Duodenal mucosa (tissue), 2 donors: Measurements from ENCODE around the gene INTS11.

Source experiments
- H3K27ac ChIP-seq: one replicate; pipeline ENCODE4 v1.7.0; 2013; ENCODE audit warnings: low read depth, low read length
- H3K27me3 ChIP-seq, 2 donors: one replicate each; pipeline ENCODE4 v1.7.0; 2013; ENCODE audit warnings: low read length in 2 of 2, control low read depth in 1 of 2; ENCODE audit not compliant: insufficient read depth in 2 of 2, control insufficient read depth in 1 of 2
- H3K36me3 ChIP-seq, 2 donors: one replicate each; pipeline ENCODE4 v1.7.0; 2013; ENCODE audit warnings: low read length in 2 of 2, control low read depth in 1 of 2; ENCODE audit not compliant: insufficient read depth in 2 of 2, control insufficient read depth in 1 of 2
- H3K4me1 ChIP-seq, 2 donors: one replicate each; pipeline ENCODE4 v1.7.0; 2013; ENCODE audit warnings: low read length in 2 of 2, control low read depth in 1 of 2; ENCODE audit not compliant: insufficient read depth in 2 of 2, control insufficient read depth in 1 of 2
- H3K4me3 ChIP-seq, 2 donors: one replicate each; pipeline ENCODE4 v1.7.0; 2013; ENCODE audit warnings: low read length in 2 of 2, low read depth in 1 of 2
- H3K9ac ChIP-seq, 2 donors: one replicate each; pipeline ENCODE4 v1.7.0; 2013; ENCODE audit warnings: low read length in 2 of 2, low read depth in 1 of 2
- H3K9me3 ChIP-seq, 2 donors: one replicate each; pipeline ENCODE4 v1.7.0; 2013; ENCODE audit warnings: low read length in 2 of 2, control low read depth in 1 of 2; ENCODE audit not compliant: control insufficient read depth in 1 of 2

Gene INTS11

DNA sequence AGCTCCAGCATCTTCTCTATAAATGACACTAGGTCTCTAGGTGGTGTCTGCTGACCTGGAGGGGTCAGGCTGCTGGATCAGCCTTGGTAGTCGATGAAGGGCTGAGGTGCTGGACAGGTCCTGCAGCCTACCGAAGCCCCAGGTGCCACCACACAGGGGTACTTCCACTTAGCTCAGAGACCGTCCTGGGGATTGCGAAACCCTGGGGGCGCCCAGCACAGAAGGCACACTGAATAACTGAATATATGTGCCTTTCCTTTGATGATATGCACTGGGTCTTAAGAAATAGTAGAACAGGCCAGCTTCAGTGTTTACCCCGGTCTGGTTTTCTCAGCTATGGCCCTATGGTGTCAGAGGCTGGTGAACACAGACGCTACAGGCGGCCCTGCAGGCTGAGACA lies 61.7 kb downstream of the INTS11 start:
- H3K27ac ChIP-seq, result no peak overlapping the region
- peaks cover 0 to 3% of the 10 kb centered on the region in 2 donors for H3K4me1 ChIP-seq
- H3K9ac ChIP-seq, result no peak overlapping the region
- no peak overlapping the region for H3K4me3 ChIP-seq
- H3K36me3 ChIP-seq, result peaks cover 43 to 71% of the 10 kb centered on the region in 2 donors
- H3K9me3 ChIP-seq, result no peaks in the 10 kb centered on the region
- no peaks in the 10 kb centered on the region for H3K27me3 ChIP-seq

DNA sequence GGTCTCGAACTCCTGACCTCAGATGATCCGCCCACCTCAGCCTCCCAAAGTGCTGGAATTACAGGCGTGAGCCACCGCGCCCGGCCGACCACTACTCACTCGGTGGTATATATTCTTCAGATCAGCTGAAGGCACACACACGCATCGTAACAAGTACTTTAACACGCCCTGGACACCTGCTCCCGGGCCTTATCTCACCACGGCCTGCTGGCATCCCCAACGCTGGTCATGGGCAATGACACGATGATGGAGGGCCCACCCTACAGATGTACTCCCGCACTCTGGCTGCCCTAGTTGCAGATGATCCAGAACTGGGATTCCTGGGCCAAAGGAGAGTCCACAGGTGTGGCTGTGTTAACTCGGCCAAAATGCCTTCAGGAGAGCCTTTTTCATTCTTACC lies 62.4 kb downstream of the INTS11 start:
- no peak overlapping the region for H3K4me3 ChIP-seq
- no peak overlapping the region for H3K9ac ChIP-seq
- H3K4me1 ChIP-seq, result peaks cover 0 to 3% of the 10 kb centered on the region in 2 donors
- no peaks in the 10 kb centered on the region for H3K9me3 ChIP-seq
- no peak overlapping the region for H3K27ac ChIP-seq
- no peaks in the 10 kb centered on the region for H3K27me3 ChIP-seq
- H3K36me3 ChIP-seq, result peaks cover 41 to 68% of the 10 kb centered on the region in 2 donors
